Adrenal gland (tissue), 5 donors: ENCODE measurements around the gene THAP4.

ENCODE experiments used
- POLR2A ChIP-seq, 2 donors: fragments of 450-650 bp; IDR thresholded peaks; one replicate each; pipeline ENCODE4 v1.6.1; 2017; ENCODE audit warnings: antibody characterized with exemption in 2 of 2, mild to moderate bottlenecking in 2 of 2, moderate library complexity in 1 of 2
- TF ChIP-seq, protein P1 (sequence below), 6 experiments: fragments of 450-650 bp in 4 of 6; fragments of 200-600 bp in 2 of 6; sonication (generic) in 1 of 6; IDR thresholded peaks; 1 replicate in 5 of 6; 2 replicates in 1 of 6; pipeline versions ENCODE4 v1.5.1 to v1.8.0; 2016 to 2021; ENCODE audit warnings: antibody characterized with exemption in 6 of 6, mild to moderate bottlenecking in 2 of 6, moderate library complexity in 1 of 6
- donor health status: DM: no; HTN: no; CAD: no.

GRCh38 chr2:241649404-241649803 is 12.4 kb upstream of the THAP4 start:
- TF ChIP-seq, protein P1, sequence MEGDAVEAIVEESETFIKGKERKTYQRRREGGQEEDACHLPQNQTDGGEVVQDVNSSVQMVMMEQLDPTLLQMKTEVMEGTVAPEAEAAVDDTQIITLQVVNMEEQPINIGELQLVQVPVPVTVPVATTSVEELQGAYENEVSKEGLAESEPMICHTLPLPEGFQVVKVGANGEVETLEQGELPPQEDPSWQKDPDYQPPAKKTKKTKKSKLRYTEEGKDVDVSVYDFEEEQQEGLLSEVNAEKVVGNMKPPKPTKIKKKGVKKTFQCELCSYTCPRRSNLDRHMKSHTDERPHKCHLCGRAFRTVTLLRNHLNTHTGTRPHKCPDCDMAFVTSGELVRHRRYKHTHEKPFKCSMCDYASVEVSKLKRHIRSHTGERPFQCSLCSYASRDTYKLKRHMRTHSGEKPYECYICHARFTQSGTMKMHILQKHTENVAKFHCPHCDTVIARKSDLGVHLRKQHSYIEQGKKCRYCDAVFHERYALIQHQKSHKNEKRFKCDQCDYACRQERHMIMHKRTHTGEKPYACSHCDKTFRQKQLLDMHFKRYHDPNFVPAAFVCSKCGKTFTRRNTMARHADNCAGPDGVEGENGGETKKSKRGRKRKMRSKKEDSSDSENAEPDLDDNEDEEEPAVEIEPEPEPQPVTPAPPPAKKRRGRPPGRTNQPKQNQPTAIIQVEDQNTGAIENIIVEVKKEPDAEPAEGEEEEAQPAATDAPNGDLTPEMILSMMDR (IDR thresholded peaks at IDR 0.05) = no peak
- TF ChIP-seq POLR2A (IDR thresholded peaks at IDR 0.05) = no peak
